ENCODE results near the gene UBE2H.

GRCh38 chr7:129940329-129940728 is 12.4 kb downstream of the UBE2H start:
- TF ChIP-seq CTCF (IDR thresholded peaks at IDR 0.05; ENCODE audit: low read depth, low read length) (no peak), EZH2phosphoT487 (IDR thresholded peaks at IDR 0.05; ENCODE audit: low read depth) (no peak)
